Mesothelial cell of epicardium (in vitro differentiated cells): Measurements from ENCODE around the gene MEGF10. TPM values are rescaled to one million over a fixed set of nuclear protein-coding genes. Genes with fewer than 3 reads are reported as not detected.

Experiments used
- DNase-seq, 2 experiments: peaks; one replicate each; pipeline ENCODE4 v3.0.0; 2021; ENCODE audit warnings: low spot score in 2 of 2; ENCODE audit not compliant: unreplicated experiment in 2 of 2
- H3K27ac Mint-ChIP-seq: 2 replicates; pipeline ENCODE4 v1.8.0; 2021; ENCODE audit warnings: mixed read lengths
- H3K27me3 Mint-ChIP-seq: 2 replicates; pipeline ENCODE4 v1.8.0; 2021; ENCODE audit warnings: low read depth, mixed read lengths
- H3K36me3 Mint-ChIP-seq: 2 replicates; pipeline ENCODE4 v1.8.0; 2021; ENCODE audit warnings: mixed read lengths
- H3K4me1 Mint-ChIP-seq: 2 replicates; pipeline ENCODE4 v1.8.0; 2021; ENCODE audit warnings: mixed read lengths
- H3K4me3 Mint-ChIP-seq: 2 replicates; pipeline ENCODE4 v1.8.0; 2021; ENCODE audit warnings: mild to moderate bottlenecking, moderate library complexity, mixed read lengths
- H3K9me3 Mint-ChIP-seq: 2 replicates; pipeline ENCODE4 v1.8.0; 2021; ENCODE audit warnings: mixed read lengths
- CTCF ChIP-seq: fragments of 200-600 bp; sonication (generic); IDR thresholded peaks from one replicate; pipeline ENCODE4 v1.5.0; 2021; ENCODE audit warnings: antibody characterized with exemption; ENCODE audit not compliant: unreplicated experiment
- total RNA-seq: library from RNA; stranded (reverse); gene quantifications from 3 replicates; pipeline ENCODE4 v1.2.1, GENCODE V29; 2021

The MEGF10 gene
- total RNA-seq, 1 donor from 2014 or later: 3.0 TPM

GRCh38 chr5:127471211-127471610 lies 180.6 kb downstream of the MEGF10 start:
- Mint-ChIP-seq H3K4me1 (no peaks in the 10 kb centered on the region), H3K27ac (no peak overlapping the region), H3K27me3 (peaks cover 3% of the 10 kb centered on the region), H3K9me3 (peaks cover 7% of the 10 kb centered on the region), H3K4me3 (no peak overlapping the region), H3K36me3 (no peaks in the 10 kb centered on the region)
- no peak for DNase-seq
- TF ChIP-seq CTCF: no peak

GRCh38 chr5:127472700-127473099 lies 182.1 kb downstream of the MEGF10 start:
- no peak overlapping the region for H3K4me3 Mint-ChIP-seq
- H3K36me3 Mint-ChIP-seq: no peaks in the 10 kb centered on the region
- TF ChIP-seq CTCF: no peak

DNA sequence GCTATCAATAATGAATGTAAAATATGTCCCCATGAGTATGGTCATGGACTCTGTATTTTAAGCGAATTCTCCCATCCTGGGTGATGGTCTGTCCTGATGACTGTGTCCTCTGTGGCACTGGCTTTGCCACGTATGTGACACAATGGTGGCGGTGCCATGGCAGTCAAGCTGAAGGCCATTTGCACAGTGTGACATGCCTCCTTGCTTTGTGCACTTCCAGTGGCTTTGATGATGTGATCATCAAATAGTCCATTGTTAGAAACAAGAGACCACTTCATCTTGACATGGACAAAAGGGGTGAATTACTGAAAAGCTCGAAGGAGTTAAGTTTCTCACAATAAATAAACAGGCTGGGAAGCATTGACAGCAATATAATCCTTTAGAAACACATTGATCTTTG lies 195.9 kb downstream of the MEGF10 start:
- no peak for DNase-seq
- H3K4me3 Mint-ChIP-seq: no peak overlapping the region
- peaks cover 2% of the 10 kb centered on the region for H3K36me3 Mint-ChIP-seq
- H3K27me3 Mint-ChIP-seq: peaks cover 9% of the 10 kb centered on the region
- no peak for TF ChIP-seq CTCF
- H3K4me1 Mint-ChIP-seq: peaks cover 2% of the 10 kb centered on the region
- no peak overlapping the region for H3K27ac Mint-ChIP-seq
- peaks cover 11% of the 10 kb centered on the region for H3K9me3 Mint-ChIP-seq

More at GRCh38 chr5:127472700-127473099, 182.1 kb downstream of the MEGF10 start:
- no peaks in the 10 kb centered on the region for H3K4me1 Mint-ChIP-seq
- H3K9me3 Mint-ChIP-seq: no peaks in the 10 kb centered on the region
- peaks cover 3% of the 10 kb centered on the region for H3K27me3 Mint-ChIP-seq
- no peak overlapping the region for H3K27ac Mint-ChIP-seq
- DNase-seq: no peak

DNA sequence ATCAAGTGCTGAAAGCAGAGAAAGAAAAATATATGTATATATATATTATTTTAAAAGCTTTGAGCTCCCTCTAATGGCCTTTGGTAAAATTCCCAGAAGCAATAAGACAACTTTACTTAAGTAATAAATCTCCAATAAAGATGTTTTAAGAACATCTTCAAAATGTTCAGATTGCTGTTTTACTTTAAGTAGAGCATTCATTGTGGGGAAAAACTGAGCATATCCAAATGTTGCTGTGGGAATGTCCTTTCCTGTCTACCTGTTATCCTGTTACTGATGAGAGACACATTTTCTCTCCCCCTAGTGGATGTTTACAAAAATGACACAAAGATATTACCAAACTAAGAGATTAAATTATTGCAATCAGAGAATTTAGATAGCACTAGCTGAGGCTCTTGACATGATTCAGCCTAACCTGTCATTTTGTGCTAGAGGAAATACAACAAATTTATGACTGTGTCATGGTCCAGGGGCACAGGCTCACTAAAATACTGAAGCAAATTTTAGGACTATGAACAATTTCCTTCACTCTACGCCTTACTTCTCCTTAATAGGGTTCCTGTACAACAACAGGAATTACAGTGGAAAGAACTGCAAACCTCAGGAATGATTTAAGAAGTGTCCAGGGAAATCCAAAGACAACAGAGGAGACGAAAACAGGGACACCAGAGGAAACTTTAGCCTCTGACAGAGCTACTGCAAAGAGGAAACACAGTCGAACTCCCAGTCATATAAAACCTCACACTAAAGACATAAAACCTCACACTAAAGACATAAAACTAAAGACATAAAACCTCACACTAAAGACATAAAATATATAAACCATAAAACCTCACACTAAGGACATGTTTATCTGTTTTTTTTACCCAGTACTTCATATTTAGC lies 202.5 kb downstream of the MEGF10 start:
- Mint-ChIP-seq H3K4me3 (no peak overlapping the region), H3K9me3 (peaks cover 9% of the 10 kb centered on the region), H3K27ac (no peak overlapping the region), H3K36me3 (peaks cover 2% of the 10 kb centered on the region), H3K4me1 (no peaks in the 10 kb centered on the region), H3K27me3 (peaks cover 54% of the 10 kb centered on the region)
- peak; percentile 96 for TF ChIP-seq CTCF
- no peak for DNase-seq

- TF ChIP-seq CTCF: no peak
- Mint-ChIP-seq H3K36me3 (no peaks in the 10 kb centered on the region), H3K27me3 (peaks cover 50% of the 10 kb centered on the region), H3K27ac (no peak overlapping the region), H3K4me3 (no peak overlapping the region), H3K9me3 (no peaks in the 10 kb centered on the region), H3K4me1 (no peaks in the 10 kb centered on the region)
- no peak for DNase-seq
Observed at GRCh38 chr5:127498548-127498947, 208.0 kb downstream of the MEGF10 start.
